ENCODE results near the gene CATSPERD.
"Not testable (repeated sequence)": the region's sequence is repeated elsewhere in the genome, so short reads cannot be mapped to it uniquely, and the experiment has no call there.

CATSPERD gene

DNA sequence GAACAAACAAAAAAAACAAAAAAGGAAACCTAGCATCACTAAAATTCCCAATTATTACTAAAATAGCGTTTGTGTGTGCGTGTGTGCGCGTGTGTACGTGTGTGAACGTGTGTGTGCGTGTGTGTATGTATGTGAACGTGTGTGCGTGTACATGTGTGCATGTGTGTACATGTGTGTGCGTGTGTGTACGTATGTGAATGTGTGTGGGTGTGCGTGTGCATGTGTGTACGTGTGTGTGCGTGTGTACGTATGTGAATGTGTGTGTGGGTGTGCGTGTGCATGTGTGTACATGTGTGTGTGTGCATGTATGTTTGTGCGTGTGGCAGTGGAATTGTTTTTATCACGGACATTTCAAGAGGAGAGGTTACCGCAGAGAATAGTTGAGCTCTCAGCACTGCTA, 21.6 kb downstream of the CATSPERD start:
- TF ChIP-seq, protein P1, sequence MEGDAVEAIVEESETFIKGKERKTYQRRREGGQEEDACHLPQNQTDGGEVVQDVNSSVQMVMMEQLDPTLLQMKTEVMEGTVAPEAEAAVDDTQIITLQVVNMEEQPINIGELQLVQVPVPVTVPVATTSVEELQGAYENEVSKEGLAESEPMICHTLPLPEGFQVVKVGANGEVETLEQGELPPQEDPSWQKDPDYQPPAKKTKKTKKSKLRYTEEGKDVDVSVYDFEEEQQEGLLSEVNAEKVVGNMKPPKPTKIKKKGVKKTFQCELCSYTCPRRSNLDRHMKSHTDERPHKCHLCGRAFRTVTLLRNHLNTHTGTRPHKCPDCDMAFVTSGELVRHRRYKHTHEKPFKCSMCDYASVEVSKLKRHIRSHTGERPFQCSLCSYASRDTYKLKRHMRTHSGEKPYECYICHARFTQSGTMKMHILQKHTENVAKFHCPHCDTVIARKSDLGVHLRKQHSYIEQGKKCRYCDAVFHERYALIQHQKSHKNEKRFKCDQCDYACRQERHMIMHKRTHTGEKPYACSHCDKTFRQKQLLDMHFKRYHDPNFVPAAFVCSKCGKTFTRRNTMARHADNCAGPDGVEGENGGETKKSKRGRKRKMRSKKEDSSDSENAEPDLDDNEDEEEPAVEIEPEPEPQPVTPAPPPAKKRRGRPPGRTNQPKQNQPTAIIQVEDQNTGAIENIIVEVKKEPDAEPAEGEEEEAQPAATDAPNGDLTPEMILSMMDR (IDR thresholded peaks at IDR 0.05; ENCODE audit: low read depth, low read length): no peak
- no peak overlapping the region for H3K4me3 ChIP-seq (ENCODE audit: low read depth, low read length)

DNA sequence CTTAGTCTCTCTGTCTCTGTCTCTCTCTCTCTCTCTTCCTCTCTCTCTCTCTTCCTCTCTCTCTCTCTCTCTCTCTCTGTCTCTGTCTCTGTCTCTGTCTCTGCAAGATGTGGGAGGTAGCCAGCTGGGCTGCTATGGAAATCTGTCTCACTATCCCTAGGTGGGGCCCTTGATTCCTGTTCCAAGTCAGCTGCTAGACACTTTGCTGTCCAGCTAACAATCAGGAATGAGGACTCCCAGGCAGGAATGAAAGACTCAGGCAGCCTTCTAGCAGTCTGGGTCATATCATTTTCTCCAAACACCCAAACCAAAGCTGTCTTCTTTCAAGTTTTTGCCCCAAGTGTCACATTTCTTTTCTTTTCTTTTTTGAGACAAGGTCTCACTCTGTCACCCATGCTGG, 23.2 kb downstream of the CATSPERD start:
- H3K4me3 ChIP-seq (ENCODE audit: low read depth, low read length): no peak overlapping the region
- TF ChIP-seq, protein P1 (IDR thresholded peaks at IDR 0.05; ENCODE audit: low read depth, low read length): no peak

DNA sequence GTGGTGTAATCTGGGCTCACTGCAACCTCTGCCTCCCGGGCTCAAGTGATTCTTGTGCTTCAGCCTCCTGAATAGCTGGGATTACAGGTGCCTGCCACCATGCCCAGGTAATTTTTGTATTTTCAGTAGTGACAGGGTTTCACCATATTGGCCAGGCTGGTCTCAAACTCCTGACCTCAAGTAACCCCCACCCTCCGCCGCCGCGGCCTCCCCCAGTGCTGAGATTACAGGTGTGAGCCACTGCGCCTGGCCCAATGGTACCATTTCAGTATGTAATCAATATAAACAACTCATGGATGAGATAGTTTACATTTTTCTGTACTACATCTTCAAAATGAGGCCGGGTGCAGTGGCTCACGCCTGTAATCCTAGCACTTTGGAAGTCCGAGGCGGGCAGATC, 24.6 kb downstream of the CATSPERD start:
- not testable (repeated sequence) for H3K4me3 ChIP-seq (ENCODE audit: low read depth, low read length)

DNA sequence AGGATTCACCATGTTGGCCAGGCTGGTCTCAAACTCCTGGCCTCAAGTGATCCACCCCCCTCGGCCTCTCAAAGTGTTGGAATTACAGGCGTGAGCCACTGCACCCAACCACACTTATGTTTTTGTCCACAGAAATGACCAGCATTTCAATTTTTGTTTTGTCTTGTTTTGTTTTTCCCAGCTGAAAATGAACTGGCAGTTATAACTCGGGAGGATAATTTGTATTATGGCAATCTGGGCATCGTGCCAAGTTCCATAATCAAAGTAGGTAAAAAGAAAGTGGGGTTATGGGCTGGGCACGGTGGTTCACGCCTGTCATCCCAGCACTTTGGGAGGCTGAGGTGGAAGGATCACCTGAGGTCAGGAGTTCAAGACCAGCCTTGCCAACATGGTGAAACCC, 28.5 kb downstream of the CATSPERD start:
- H3K4me3 ChIP-seq (ENCODE audit: low read depth, low read length): not testable (repeated sequence)

DNA sequence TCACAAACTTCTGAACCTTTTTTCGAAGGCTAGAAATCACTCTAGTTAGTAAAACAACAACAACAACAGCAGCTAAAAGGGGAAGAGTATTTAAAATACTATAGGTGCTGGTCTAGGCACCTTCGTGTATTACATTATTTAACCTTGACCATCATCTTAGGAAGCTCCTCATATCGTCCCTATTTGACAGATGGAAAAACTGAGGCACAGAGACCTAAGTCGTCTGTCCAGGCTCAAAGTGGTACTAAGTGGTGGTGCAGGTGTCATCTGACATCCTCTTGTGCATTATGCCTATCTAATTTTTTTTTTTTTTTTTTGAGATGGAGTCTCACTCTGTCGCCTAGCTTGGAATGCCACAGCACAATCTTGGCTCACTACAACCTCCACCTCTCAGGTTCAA, 29.1 kb downstream of the CATSPERD start:
- TF ChIP-seq, protein P1 (IDR thresholded peaks at IDR 0.05; ENCODE audit: low read depth, low read length): no peak
- H3K4me3 ChIP-seq (ENCODE audit: low read depth, low read length): no peak overlapping the region

DNA sequence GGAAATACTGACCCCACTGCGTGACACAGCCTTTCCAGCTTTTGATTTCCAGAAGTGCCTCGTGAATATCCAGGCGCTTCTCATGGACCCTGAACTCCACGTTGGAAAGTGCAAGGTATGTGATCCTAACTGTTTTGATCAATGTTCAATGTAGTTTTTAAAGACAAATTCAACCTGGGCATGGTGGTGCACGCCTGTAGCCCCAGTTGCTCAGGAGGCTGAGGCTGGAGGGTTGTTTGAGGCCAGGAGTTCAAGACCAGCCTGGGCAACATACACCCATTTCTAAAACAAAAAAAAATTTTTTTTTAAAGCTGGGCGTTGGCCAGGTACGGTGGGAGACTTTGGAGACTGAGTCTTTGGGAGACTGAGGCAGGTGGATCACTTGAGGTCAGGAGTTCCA, 31.3 kb downstream of the CATSPERD start:
- no peak overlapping the region for H3K4me3 ChIP-seq (ENCODE audit: low read depth, low read length)
- TF ChIP-seq, protein P1 (IDR thresholded peaks at IDR 0.05; ENCODE audit: low read depth, low read length): no peak

DNA sequence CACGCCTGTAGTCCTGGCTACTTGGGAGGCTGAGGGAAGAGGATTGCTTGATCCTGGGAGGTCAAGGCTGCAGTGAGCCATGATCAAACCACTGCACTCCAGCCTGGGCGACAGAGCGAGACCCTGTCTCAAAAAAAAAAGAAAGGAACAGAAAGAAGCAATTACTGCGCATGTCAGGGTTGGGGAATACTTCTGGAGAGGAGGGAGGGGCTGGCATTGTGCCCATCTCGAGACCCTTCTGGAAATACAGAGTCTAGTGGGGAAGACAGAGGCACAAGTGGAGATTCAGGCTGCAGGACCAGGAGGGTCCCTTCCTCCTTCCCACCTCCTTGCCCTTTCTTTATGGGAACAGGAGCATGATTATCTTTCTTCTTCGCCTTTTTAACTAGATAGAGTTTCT, 33.3 kb downstream of the CATSPERD start:
- no peak overlapping the region for H3K4me3 ChIP-seq (ENCODE audit: low read depth, low read length)
- TF ChIP-seq, protein P1 (IDR thresholded peaks at IDR 0.05; ENCODE audit: low read depth, low read length): no peak

DNA sequence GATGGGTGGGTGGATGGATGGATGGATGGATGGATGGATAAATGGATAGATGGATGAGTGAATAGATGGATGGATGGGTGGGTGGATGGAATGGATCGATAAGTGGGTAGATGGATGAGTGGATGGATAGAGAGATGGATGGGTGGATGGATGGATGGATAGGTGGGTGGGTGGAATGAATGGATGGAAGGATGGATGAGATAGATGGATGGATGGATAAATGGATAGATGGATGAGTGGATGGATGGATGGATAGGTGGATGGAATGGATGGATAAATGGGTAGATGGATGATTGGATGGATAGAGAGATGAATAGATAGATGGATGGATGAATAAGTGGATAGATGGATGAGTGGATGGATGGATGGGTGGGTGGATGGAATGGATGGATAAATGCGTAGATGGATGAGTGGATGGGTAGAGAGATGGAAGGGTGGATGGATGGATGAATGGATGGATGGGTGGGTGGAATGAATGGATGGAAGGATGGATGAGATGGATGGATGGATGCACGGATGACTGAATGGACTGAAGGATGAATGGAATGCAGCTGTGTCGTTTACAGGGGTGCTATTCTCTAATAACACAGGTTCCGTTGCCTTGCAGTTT, 42.3 kb downstream of the CATSPERD start:
- no peak overlapping the region for H3K4me3 ChIP-seq (ENCODE audit: low read depth, low read length)
- TF ChIP-seq, protein P1 (IDR thresholded peaks at IDR 0.05; ENCODE audit: low read depth, low read length): no peak
